Stimulated activated CD4-positive, alpha-beta T cell treated with anti-CD3 and anti-CD28 coated beads, Interleukin-1b, Interleukin-23, amount 100 ng/mL, for 4 hours (primary cell): ENCODE results near the gene FAM234A.
"Not testable (repeated sequence)": the region's sequence is repeated elsewhere in the genome, so short reads cannot be mapped to it uniquely, and the experiment has no call there.

Source experiments
- DNase-seq, 2 donors: peaks; one replicate each; pipeline ENCODE4 v3.0.0-alpha.2; 2020; ENCODE audit warnings: low read depth in 2 of 2

The FAM234A gene

GRCh38 chr16:230949-231348 is 3.7 kb upstream of the FAM234A start:
- no peak for DNase-seq

- no peak for DNase-seq
Measured at GRCh38 chr16:239948-240277, 5.3 kb downstream of the FAM234A start.

GRCh38 chr16:240559-240958 is 5.9 kb downstream of the FAM234A start:
- no peak for DNase-seq

- DNase-seq: no peak
Measured at GRCh38 chr16:242281-242680, 7.7 kb downstream of the FAM234A start.

GRCh38 chr16:243348-243747 is 8.7 kb downstream of the FAM234A start:
- DNase-seq: no peak

GRCh38 chr16:245105-245504 is 10.5 kb downstream of the FAM234A start:
- DNase-seq: no peak

- DNase-seq: no peak
Measured at GRCh38 chr16:247027-247426, 12.4 kb downstream of the FAM234A start.

GRCh38 chr16:249431-249830 is 14.8 kb downstream of the FAM234A start:
- no peak for DNase-seq

- DNase-seq: no peak
Measured at GRCh38 chr16:252366-253337, 18.0 kb downstream of the FAM234A start.

GRCh38 chr16:253833-254232 is 19.2 kb downstream of the FAM234A start:
- DNase-seq: no peak

- DNase-seq: no peak
Measured at GRCh38 chr16:254461-254860, 19.8 kb downstream of the FAM234A start.

GRCh38 chr16:255183-255582 is 20.6 kb downstream of the FAM234A start:
- DNase-seq: no peak

GRCh38 chr16:258091-258490 is 23.5 kb downstream of the FAM234A start:
- not testable (repeated sequence) for DNase-seq

GRCh38 chr16:259226-259625 is 24.6 kb downstream of the FAM234A start:
- no peak for DNase-seq

- DNase-seq: no peak
Measured at GRCh38 chr16:259814-260253, 25.2 kb downstream of the FAM234A start.

GRCh38 chr16:260326-260725 is 25.7 kb downstream of the FAM234A start:
- no peak for DNase-seq

- DNase-seq: no peak
Measured at GRCh38 chr16:261031-261691, 26.5 kb downstream of the FAM234A start.

- DNase-seq: no peak
Measured at GRCh38 chr16:262121-262745, 27.6 kb downstream of the FAM234A start.

GRCh38 chr16:263182-263774 is 28.7 kb downstream of the FAM234A start:
- DNase-seq: no peak

- DNase-seq: no peak
Measured at GRCh38 chr16:263944-264343, 29.3 kb downstream of the FAM234A start.

- DNase-seq: no peak
Measured at GRCh38 chr16:264440-264951, 29.9 kb downstream of the FAM234A start.

- no peak for DNase-seq
Measured at GRCh38 chr16:265002-265529, 30.4 kb downstream of the FAM234A start.
